ENCODE measurements around the gene SVEP1.
"Not testable (repeated sequence)": the region's sequence is repeated elsewhere in the genome, so short reads cannot be mapped to it uniquely, and the experiment has no call there.

Gene SVEP1

DNA sequence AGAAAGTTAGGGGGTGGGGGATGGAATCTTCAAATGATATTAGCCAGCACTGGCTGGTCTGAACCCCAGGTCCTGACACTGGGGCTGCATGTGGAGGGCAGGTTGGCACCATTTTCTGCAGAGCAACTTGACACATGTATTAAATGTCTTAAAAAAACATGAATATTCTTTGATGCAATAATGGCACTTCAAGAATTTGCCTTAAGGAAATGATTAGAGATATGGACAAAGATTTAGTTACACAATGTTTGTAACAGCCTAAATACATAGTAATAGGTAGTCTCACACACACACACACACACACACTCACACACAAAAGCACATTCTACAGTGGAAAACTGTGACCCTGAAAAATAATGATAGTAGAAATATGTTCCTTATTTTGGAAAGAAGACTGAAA is 3.6 kb downstream of the SVEP1 start:
- no peak for DNase-seq

GRCh38 chr9:110575169-110575568 is 4.4 kb downstream of the SVEP1 start:
- no peak for DNase-seq

GRCh38 chr9:110573305-110573704 is 6.2 kb downstream of the SVEP1 start:
- no peak for DNase-seq

GRCh38 chr9:110571801-110572483 is 7.6 kb downstream of the SVEP1 start:
- DNase-seq, result no peak

DNA sequence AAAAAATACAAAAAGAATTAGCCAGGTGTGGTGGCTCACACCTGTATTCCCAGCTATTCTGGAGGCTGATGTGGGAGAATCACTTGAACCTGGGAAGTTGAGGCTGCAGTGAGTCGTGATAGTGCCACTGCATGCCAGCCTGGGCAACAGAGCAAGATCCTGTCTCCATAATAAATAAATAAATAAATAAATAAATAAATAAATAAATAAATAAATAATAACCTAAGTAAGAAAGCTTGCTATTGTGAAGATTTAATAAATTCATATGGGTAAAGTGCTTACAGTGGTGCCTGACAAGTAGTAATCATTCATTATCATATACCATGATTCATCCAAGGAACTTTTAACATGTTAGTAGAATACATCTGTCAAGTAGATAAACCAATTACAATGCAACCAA is 13.4 kb downstream of the SVEP1 start:
- DNase-seq, result no peak

- no peak for DNase-seq
Measured at GRCh38 chr9:110561826-110562225, 17.7 kb downstream of the SVEP1 start.

DNA sequence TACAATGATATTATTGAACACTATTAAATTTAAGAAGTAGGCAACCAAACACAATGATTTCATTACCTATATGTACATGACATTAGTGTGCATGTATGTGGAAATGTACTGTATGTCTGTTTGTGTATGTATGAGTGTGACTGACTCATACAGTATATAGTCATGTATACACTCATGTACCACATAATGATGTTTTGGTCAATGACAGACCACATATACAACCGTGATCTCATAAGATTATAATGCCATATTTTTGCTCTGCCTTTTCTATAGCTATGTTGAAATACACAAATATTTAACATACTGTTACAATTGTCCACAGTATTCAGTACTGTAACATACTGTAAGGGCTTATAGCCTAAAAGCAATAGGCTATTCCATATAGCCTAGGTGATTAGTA is 19.7 kb downstream of the SVEP1 start:
- no peak for DNase-seq

DNA sequence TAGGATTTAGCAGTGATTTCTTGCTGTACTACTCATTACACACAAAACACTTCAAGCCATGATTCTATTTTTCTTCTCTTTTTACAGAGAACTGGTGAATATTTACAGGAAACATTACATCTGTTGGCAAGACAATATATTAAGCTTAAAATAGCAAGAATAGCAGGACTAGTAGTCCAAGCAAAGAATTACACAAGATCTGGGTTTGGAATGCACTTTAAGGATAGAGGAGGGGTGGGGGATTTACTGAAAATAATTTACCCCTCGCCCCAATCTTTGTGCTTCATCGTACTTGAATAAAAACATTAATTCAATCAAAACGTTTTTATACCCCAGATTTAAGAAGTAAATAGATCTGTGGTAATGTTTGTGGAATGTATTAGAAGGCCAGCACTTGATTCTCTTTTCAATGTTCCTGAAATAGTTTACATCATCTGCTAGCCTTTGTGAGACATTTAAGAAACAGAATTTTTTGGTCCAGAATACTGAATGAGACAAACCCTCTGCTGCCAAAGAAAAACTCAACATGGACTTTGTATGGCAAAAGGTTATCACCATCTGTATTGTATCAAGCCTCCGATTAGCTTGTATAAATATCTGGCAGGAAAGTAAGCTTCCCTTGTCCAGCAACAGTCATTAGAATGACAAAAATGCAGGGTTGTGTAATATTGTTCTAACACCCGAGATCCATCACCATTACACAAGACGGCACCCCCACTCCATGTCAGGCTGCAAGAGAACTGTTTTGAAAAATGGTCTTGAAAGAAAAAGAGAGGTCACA is 23.8 kb downstream of the SVEP1 start:
- DNase-seq, result peak; percentile 32

GRCh38 chr9:110546411-110546871 is 33.1 kb downstream of the SVEP1 start:
- DNase-seq, result no peak

DNA sequence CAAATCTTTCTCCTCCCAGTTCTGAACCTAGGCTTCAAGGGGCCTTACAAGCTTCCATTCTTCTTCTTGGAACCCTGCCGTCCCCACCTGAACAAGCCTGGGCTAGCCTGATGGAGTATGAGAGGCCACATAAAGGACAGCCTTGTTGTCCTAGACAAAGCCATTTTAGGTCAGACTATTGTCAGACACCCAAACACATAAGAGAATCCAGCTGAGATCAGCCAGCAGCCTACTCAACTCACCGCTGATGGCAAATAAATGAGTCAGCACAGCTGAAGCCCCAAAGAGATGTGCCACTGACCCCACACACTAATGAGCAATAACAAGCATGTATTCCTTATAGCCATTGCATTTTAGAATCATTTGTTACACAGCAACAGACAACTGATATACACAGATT is 33.8 kb downstream of the SVEP1 start:
- DNase-seq, result no peak

DNA sequence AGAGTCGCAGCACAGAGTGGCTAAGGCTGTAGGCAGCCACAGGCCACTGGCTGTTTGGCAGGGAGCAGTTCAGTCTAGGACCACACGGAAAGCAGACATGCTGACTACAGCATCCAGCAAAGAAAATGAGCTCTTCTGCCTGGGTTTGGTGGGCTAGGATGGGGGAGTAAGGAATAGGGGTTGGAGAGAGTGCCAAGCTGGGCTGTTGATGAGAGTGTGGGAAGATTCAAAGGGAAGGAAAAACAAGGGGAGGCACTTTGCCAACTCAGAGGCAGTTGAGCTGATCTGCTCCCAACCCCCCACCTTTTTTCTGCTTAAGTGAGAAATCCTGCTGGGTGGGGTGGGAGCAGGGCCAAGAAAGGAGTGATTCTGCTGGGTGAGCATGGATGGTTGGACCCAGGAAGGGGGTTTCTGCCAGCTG is 35.9 kb downstream of the SVEP1 start:
- DNase-seq, result no peak

DNA sequence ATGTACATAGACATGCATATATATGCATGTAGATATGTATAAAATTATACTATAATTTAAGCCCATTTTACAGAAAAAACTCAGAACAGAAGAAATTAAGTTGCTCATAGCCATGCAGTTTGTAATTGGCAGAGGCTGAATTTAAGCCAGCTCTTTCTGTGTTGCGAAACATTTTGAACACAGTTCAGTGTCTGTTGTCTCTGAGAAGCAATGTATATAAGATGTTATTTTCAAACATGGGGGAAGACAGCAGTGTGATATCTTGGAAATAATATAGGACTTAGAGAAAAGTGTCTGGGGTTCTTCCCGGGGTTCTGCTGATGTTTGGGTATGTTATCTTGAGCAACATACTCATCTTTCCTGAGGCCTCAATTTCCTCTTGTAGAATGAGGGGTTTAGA is 37.6 kb downstream of the SVEP1 start:
- no peak for DNase-seq

DNA sequence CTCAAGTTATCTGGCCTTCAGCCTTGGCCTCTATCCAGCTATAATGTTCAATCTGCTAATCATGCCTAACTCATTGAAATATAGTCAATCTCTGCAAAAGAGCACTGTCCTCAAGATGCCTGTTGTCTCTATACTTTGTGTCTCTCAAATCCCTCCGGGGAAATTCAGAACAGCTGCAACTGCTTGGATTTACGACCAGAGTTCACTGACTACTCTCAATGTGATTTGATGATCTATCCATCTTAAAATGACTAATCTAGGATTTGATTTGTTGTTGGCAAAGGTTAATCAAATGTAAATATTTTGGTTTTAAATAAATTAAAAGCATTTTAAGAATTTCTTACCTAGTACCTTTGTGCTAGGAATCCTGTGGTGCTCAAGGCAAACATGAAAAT is 40.9 kb downstream of the SVEP1 start:
- no peak for DNase-seq

- DNase-seq, result peak; percentile 14
Measured at GRCh38 chr9:110537841-110538646, 41.5 kb downstream of the SVEP1 start.

DNA sequence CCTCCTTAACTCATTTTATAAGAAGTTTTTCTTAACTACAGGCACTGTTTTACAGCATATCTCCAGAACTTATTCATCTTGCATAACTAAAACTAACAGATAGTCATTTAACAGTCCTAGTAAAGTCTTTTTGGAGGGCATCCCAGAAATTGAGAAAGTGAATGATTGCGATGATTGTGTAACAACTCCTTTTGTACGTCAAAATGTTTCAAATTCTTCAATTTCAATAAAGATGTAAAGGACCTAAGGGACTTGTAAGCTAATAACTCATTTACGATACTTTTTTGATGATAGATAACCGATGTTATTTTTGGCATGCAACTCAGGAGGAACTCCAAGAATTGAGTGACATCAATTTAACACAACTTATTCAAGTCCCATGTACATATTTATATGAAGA is 42.7 kb downstream of the SVEP1 start:
- no peak for DNase-seq

GRCh38 chr9:110534162-110534561 is 45.4 kb downstream of the SVEP1 start:
- DNase-seq, result not testable (repeated sequence)

DNA sequence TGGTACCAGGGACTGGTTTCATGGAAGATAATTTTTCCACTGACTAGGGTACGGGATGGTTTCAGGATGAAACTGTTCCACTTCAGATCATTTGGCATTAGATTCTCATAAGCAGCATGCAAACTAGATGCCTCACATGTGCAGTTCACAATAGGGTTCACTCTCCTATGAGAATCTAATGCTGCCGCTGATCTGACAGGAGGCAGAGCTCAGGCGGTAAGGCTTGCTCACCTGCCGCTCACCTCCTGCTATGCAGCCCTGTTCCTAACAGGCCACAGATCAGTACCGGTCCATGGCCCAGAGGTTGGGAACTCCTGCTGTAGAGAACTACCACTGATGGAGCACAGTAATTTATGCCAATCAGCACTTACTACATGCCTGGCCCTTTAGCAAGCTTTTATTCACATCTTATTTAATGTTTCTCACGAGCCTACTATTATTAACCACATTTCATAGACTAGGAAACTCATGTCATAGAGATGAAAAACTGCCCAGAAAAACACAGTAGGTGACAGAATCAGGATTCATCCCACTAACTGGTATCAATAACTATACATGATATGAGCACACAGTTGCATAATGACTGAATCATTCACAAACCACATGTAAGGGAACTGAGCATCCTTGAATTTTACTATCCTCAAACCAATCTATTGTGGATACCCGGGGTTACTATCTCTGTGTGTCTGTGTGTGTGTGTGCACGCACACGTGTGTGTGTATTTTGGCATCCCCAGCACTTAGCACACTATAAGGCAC is 46.5 kb downstream of the SVEP1 start:
- no peak for DNase-seq

GRCh38 chr9:110531776-110532175 is 47.8 kb downstream of the SVEP1 start:
- DNase-seq, result no peak

DNA sequence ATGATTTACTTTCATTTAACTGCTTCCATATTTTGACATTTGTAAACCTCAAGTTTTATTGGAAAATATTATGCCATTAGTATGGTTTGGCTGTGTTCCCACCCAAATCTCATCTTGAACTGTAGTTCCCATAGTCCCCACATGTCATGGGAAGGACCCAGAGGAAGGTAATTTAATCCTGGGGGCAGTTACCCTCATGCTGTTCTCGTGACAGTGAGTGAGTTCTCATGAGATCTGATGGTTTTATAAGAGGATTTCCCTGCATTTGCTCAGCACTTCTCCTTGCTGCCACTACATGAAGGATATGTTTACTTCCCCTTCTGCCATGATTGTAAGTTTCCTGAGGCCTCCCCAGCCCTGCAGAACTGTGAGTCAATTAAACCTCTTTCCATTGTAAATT is 48.3 kb downstream of the SVEP1 start:
- not testable (repeated sequence) for DNase-seq

DNA sequence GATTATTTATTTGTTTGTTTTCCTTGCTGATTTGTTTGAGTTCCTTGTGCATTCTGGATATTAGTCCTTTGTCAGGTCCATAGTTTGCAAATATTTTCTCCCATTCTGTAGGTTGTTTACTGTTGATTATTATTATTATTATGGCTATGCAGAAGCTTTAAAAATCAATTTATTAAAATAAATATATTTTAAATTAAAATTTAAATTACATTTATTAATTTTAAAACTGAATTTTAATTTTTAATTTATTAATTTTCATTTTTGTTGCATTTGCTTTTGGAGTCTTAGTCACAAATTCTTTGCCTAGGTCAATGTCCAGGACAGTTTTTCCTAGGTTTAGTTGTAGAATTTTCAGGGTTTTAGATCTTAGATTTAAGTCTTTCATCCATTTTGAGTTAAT is 50.9 kb downstream of the SVEP1 start:
- DNase-seq, result no peak

- peak; percentile 26 for DNase-seq
Measured at GRCh38 chr9:110526426-110526825, 53.1 kb downstream of the SVEP1 start.

- no peak for DNase-seq
Measured at GRCh38 chr9:110521206-110521605, 58.3 kb downstream of the SVEP1 start.
